Fibroblast of the aortic adventitia (primary cell): ENCODE data around the gene MBNL2. TPM values are rescaled to one million over a fixed set of nuclear protein-coding genes. Genes with fewer than 3 reads are reported as not detected.

Experiments used
- DNase-seq: peaks from one replicate; pipeline ENCODE4 v3.0.0-alpha.2; 2010; ENCODE audit warnings: low read depth
- H3K4me3 ChIP-seq: 2 replicates; pipeline ENCODE4 v1.5.1; 2011; ENCODE audit warnings: low read depth, mild to moderate bottlenecking, control low read depth, low read length, moderate library complexity
- CTCF ChIP-seq: IDR thresholded peaks from 2 replicates; pipeline ENCODE4 v1.5.1; 2011; ENCODE audit warnings: mild to moderate bottlenecking, low read length, control low read depth, inconsistent platforms; ENCODE audit not compliant: insufficient read depth
- total RNA-seq: library from RNA; depleted of rRNA; stranded (reverse); fragments of >200 nt; gene quantifications from 2 replicates; pipeline ENCODE4 v1.2.3, GENCODE V29; 2012; ENCODE audit warnings: low replicate concordance

Gene MBNL2
- total RNA-seq, 1 donor: 120 TPM

GRCh38 chr13:97392020-97392419 is 169.9 kb downstream of the MBNL2 start:
- no peak for TF ChIP-seq CTCF
- no peak overlapping the region for H3K4me3 ChIP-seq
- no peak for DNase-seq

GRCh38 chr13:97394542-97394941 is 172.4 kb downstream of the MBNL2 start:
- TF ChIP-seq CTCF: no peak
- DNase-seq: no peak
- H3K4me3 ChIP-seq: no peak overlapping the region

GRCh38 chr13:97395447-97396136 is 173.5 kb downstream of the MBNL2 start:
- no peak overlapping the region for H3K4me3 ChIP-seq
- TF ChIP-seq CTCF: no peak
- peak; percentile 52 for DNase-seq

DNA sequence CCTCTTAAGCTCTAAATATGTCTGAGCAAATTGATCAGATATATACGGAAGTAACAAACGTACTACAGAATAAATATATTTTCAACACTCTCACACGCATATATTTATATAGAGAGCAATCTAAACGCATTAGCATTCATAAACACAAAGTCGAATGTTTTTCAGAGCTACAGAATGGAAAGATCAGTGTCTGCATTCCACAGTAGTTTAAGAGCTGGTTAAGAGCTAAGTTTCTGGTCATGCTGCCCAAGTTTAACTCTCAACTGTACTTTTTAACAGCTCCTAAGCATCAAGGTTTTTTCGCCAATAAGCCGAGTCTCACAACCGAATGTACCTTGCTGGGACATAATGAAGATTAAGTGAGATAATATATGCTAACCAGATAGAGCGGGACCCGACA is 175.1 kb downstream of the MBNL2 start:
- TF ChIP-seq CTCF: no peak
- DNase-seq: no peak
- H3K4me3 ChIP-seq: no peak overlapping the region

- TF ChIP-seq CTCF: no peak
- H3K4me3 ChIP-seq: no peak overlapping the region
- no peak for DNase-seq
These were observed 179.3 kb downstream of the MBNL2 start for GRCh38 chr13:97401421-97401820.

DNA sequence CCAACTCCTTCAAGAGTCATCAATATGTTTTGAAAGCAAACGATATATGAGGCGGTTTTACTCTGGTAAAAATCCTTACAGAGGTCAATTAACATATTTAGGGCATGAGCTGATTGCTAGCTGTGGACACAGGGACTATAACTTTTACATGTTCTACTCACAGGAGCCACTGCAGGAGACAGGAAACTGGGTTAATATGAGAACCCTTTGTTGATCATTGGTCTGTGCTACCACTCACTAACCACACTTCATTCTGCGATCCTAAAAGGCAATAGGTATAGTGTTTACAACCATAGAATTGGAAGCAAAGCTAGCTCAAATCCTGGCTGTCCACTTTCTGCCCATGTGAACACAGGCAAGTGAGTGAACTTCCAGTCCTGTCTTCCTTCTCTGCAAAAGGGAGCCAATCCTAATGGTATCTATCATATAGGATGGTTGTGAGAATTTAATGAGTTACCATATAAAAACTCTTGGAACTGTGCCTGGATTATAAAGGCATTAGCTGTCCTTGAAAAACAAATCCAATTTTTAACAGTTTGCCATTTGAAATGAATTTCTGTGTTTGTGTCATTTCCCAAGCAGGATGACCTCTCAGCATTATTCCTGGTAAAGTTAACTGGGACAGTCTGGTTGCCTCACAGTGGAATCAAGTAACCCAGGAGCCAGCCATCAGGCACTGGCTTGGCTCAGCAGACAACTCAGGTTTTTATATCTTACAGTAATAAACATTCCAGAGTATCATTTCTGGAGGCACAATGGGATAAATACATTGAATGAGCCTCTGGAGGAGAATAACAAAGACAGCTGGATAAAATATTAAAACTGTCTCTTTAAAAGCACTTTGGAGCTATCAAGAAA is 182.0 kb downstream of the MBNL2 start:
- no peak for TF ChIP-seq CTCF
- H3K4me3 ChIP-seq: no peak overlapping the region
- no peak for DNase-seq
